Measurements from ENCODE around the gene LAMA5. TPM values are rescaled to one million over a fixed set of nuclear protein-coding genes. Genes with fewer than 3 reads are reported as not detected.

LAMA5 gene
- total RNA-seq, 1 experiment from 2014 or later: 4.1 TPM

DNA sequence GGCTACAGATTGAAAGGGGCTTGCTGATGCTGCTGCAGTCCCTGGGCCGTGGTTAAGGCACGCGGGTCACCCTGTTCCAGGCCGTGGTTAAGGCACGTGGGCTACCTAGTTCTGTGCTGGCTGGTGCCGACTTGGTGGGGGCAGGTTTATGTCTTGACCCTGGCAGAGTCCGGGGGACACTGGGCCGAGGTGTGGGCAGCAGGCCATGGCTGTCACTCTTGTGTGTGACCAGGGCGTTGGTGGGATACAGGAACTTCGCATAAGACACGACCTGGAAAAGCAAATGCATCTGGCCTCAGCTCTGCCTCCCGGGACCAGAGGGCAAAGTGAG lies 26.2 kb upstream of the LAMA5 start:
- DNase-seq (ENCODE audit: low read depth, low spot score): no peak
- in situ Hi-C loops (cut with HindIII; ENCODE audit: low pct_unique_long_range_greater_than_20kb, low sequenced_read_pairs): no loop called here

DNA sequence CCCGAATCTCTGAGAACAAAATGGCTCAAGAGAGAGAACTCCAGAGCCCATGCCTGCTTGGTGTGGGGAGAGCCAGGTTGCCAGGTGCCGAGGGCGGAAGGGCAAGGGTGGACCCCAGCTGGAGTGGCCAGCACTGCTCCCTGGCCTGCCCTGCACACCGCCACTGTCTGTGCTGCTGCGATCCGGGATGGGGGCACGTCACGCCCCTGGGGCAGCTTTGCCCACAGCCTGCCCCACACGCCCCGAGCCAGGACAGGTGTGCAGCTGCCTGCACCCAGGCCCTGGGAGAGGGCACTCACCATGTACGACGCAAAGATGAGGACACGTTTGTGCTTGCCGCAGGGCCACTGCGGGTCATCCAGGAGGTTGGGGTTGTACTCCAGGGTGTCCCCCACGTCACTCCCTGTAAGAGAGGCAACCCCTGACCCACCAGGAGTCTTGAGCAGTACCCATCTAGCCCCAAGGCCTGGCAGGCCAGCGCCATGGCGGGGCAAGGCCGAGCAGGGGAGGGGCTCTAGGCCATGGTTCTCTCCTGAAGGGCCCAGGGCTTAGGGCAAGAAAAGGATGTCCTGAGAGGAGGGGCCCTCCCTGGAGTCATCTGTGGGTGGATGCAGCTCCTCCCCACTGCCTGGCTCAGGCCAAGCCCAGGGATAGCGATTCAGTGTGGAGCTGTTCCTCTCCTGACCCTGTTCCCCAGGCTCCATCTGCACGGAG lies 25.7 kb upstream of the LAMA5 start:
- in situ Hi-C loops (cut with HindIII; ENCODE audit: low pct_unique_long_range_greater_than_20kb, low sequenced_read_pairs): no loop called here
- no peak for DNase-seq (ENCODE audit: low read depth, low spot score)

DNA sequence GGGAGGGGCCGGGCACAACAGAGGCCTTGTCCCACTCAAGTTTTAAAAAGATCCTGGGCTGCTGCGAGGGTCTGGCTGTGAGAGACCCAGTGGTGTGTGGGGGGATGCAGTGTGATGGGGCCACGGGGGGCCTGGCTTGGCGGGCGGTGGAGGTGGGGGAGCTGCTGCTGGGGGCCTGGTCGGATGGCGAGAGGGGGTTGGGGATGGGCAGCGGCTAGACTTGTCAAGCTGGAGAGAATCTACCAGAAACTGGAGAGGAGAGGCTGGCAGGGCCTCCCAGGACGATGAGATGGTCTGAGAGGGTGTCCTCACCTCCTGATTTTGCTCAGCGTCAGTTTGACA lies 24.9 kb upstream of the LAMA5 start:
- in situ Hi-C loops (cut with HindIII; ENCODE audit: low pct_unique_long_range_greater_than_20kb, low sequenced_read_pairs): no loop called here

DNA sequence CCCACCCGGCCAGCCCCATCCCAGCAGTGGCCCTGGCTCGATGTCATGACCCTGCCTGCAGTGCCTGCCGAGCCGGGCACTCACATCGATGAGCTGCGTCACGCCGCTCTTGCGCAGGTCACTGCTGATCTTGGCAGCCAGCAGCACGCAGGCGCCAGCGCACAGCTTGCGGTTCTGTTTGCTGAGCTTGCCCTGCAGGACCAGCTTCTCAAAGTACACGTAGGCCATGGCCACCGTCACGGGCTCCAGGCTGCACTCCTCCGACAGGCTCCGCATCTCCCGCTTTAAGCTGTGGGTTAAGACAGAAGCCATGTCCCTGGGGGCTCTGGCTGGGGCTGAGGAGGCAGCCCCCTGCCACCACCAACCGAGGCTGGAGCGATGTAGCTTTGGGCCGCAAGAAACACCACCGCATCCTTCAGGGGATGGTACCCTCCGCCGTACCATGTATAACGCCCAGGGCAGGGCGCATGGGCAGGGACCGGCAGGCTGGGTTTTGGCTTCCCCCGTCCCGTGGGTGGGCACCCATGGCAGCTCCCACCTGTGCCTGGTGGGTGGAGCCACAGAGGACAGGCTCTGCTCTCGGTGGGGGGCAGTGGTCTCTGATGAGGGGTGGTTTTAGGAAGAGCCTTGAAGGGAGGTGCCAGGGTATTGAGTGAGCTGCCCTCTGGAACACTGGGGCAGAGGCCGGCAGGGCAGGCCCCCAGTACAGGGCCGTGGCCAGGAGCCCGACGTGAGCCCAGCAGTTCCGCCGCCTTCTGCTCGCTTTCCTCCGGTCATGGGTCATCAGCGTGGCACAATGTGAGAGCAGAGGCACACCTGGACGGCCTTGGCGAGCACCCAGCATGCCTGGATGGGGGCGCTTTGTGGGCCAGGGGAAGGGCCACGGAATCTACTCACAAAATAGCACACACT lies 24.3 kb upstream of the LAMA5 start:
- no peak for DNase-seq (ENCODE audit: low read depth, low spot score)
- in situ Hi-C loops (cut with HindIII; ENCODE audit: low pct_unique_long_range_greater_than_20kb, low sequenced_read_pairs): no loop called here

More for the DNA sequence above, 24.9 kb upstream of the LAMA5 start:
- no peak for DNase-seq (ENCODE audit: low read depth, low spot score)

- in situ Hi-C loops (cut with HindIII; ENCODE audit: low pct_unique_long_range_greater_than_20kb, low sequenced_read_pairs): no loop called here
- DNase-seq (ENCODE audit: low read depth, low spot score): no peak
Observed at GRCh38 chr20:62390317-62391164, 23.4 kb upstream of the LAMA5 start.

- DNase-seq (ENCODE audit: low read depth, low spot score): no peak
- in situ Hi-C loops (cut with HindIII; ENCODE audit: low pct_unique_long_range_greater_than_20kb, low sequenced_read_pairs): no loop called here
Observed at GRCh38 chr20:62389601-62390087, 22.5 kb upstream of the LAMA5 start.

GRCh38 chr20:62388839-62389600 lies 21.9 kb upstream of the LAMA5 start:
- no peak for DNase-seq (ENCODE audit: low read depth, low spot score)
- in situ Hi-C loops (cut with HindIII; ENCODE audit: low pct_unique_long_range_greater_than_20kb, low sequenced_read_pairs): no loop called here

- in situ Hi-C loops (cut with HindIII; ENCODE audit: low pct_unique_long_range_greater_than_20kb, low sequenced_read_pairs): no loop called here
- DNase-seq (ENCODE audit: low read depth, low spot score): no peak
Observed at GRCh38 chr20:62387933-62388635, 21.0 kb upstream of the LAMA5 start.

DNA sequence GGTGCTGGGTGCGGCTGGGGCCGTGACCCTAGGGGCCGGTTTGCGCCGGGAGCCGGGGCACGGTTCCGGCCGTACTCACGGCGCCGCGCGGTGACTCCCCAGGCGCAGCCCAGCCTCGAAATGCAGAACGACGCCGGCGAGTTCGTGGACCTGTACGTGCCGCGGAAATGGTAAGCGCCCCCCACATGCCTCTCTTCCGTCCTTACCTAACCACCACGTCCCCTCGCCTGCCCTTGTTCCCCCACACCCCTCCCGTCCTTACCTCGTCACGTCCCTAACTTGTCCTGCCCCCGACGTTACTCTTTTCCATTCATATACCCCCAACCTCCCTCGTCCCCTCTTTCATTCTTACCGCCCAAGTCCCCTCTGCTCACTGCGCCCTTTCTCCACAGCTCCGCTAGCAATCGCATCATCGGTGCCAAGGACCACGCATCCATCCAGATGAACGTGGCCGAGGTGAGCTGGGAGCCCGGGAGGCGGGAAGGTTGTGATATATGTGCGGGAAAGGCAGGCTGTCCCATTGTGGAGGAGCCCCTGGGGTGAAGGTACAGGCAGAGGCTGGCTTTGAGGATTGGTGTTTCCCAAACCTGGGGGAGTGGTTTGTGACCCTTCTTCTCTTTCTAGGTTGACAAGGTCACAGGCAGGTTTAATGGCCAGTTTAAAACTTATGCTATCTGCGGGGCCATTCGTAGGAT lies 20.3 kb upstream of the LAMA5 start:
- DNase-seq (ENCODE audit: low read depth, low spot score): no peak
- in situ Hi-C loops (cut with HindIII; ENCODE audit: low pct_unique_long_range_greater_than_20kb, low sequenced_read_pairs): no loop called here

GRCh38 chr20:62386383-62387218 lies 19.5 kb upstream of the LAMA5 start, which contains the start of gene RPS21:
Gene RPS21 (plus strand): TSS chr20:62387103. CDS start chr20:62387339, 236 bp downstream.
- DNase-seq (ENCODE audit: low read depth, low spot score): peak; percentile 92
- in situ Hi-C loops (cut with HindIII; ENCODE audit: low pct_unique_long_range_greater_than_20kb, low sequenced_read_pairs): no loop called here

GRCh38 chr20:62382306-62383198 lies 15.4 kb upstream of the LAMA5 start:
- in situ Hi-C loops (cut with HindIII; ENCODE audit: low pct_unique_long_range_greater_than_20kb, low sequenced_read_pairs): no loop called here
- DNase-seq (ENCODE audit: low read depth, low spot score): peak; percentile 88

- in situ Hi-C loops (cut with HindIII; ENCODE audit: low pct_unique_long_range_greater_than_20kb, low sequenced_read_pairs): no loop called here
- DNase-seq (ENCODE audit: low read depth, low spot score): no peak
Observed at GRCh38 chr20:62381842-62382241, 14.7 kb upstream of the LAMA5 start.

DNA sequence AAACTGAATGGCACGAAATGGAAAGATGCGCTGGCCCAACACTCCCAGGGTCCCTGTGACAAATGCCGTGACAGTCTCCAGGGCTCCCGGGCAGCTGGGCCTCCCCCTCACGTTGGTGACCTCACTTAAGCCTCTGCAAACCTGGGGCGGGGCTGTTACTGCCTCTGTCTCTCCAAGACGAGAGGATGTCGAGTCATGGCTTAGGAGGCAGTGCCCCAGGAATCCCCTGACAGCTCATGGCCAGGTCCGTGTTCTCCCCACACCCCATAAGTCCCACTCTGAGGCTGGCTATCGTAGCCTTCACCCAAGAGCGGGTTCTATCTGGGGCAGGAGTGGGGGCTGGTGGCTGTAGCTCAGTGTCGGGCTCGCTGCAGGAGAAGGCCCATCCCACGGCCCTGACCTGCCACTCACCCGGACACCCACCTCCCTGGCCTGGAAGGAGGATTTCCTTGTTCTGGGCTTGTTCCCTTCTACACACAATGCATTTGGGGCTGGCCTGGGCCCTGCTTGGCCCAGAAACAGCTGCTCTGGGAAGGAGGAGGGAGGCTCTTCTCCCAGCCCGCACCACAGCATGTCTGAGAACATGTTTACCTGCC lies 14.2 kb upstream of the LAMA5 start:
- in situ Hi-C loops (cut with HindIII; ENCODE audit: low pct_unique_long_range_greater_than_20kb, low sequenced_read_pairs): no loop called here

DNA sequence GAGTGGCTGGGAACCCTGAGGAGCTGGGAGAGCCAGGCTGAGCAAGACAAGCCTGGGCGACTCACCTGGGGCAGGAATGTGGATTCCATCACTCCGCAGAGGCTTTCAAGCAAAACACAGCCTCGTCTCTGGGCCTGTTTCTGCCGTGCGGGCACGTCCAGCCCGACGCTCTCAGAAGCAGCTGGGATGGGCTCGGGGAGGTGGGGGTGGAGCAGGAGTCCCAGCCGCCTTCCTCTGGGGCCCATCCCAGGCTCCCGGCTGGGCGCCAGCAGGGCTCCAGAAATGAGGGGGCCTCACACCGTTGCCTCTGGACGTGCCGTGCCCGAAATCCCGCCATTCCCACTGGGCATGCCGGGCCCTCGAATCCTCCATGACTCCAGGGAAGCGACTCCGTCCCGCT lies 11.1 kb upstream of the LAMA5 start:
- in situ Hi-C loops (cut with HindIII; ENCODE audit: low pct_unique_long_range_greater_than_20kb, low sequenced_read_pairs): no loop called here
- no peak for DNase-seq (ENCODE audit: low read depth, low spot score)

More for the DNA sequence above, 14.2 kb upstream of the LAMA5 start:
- DNase-seq (ENCODE audit: low read depth, low spot score): no peak
